ENCODE measurements around the gene SIK2. TPM values are rescaled to one million over a fixed set of nuclear protein-coding genes. Genes with fewer than 3 reads are reported as not detected.

SIK2 gene
- total RNA-seq, 1 donor from 2014 or later, result 8.2 TPM

- TF ChIP-seq, protein P1, sequence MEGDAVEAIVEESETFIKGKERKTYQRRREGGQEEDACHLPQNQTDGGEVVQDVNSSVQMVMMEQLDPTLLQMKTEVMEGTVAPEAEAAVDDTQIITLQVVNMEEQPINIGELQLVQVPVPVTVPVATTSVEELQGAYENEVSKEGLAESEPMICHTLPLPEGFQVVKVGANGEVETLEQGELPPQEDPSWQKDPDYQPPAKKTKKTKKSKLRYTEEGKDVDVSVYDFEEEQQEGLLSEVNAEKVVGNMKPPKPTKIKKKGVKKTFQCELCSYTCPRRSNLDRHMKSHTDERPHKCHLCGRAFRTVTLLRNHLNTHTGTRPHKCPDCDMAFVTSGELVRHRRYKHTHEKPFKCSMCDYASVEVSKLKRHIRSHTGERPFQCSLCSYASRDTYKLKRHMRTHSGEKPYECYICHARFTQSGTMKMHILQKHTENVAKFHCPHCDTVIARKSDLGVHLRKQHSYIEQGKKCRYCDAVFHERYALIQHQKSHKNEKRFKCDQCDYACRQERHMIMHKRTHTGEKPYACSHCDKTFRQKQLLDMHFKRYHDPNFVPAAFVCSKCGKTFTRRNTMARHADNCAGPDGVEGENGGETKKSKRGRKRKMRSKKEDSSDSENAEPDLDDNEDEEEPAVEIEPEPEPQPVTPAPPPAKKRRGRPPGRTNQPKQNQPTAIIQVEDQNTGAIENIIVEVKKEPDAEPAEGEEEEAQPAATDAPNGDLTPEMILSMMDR (IDR thresholded peaks at IDR 0.05), result no peak
- intact Hi-C loops (cut with DNase I), result no loop called here
- H3K4me1 ChIP-seq, result peaks cover 0 to 6% of the 10 kb centered on the region in 2 donors
- no peak for DNase-seq (ENCODE audit: low spot score in 2 of 2)
- no peak overlapping the region for H3K4me3 ChIP-seq
- no peak overlapping the region for H3K27ac ChIP-seq
- H3K27me3 ChIP-seq, result no peaks in the 10 kb centered on the region
- H3K9me3 ChIP-seq, result no peaks in the 10 kb centered on the region
- peaks cover 0 to 27% of the 10 kb centered on the region in 2 donors for H3K36me3 ChIP-seq
Observed at GRCh38 chr11:111559800-111560464, 42.3 kb upstream of the SIK2 start.

GRCh38 chr11:111560800-111561199 is 41.4 kb upstream of the SIK2 start:
- intact Hi-C loops (cut with DNase I), result no loop called here
- TF ChIP-seq, protein P1 (IDR thresholded peaks at IDR 0.05), result no peak
- no peaks in the 10 kb centered on the region for H3K27me3 ChIP-seq
- no peaks in the 10 kb centered on the region for H3K9me3 ChIP-seq
- H3K4me3 ChIP-seq, result no peak overlapping the region
- peaks cover 0 to 6% of the 10 kb centered on the region in 2 donors for H3K4me1 ChIP-seq
- peaks cover 0 to 23% of the 10 kb centered on the region in 2 donors for H3K36me3 ChIP-seq
- no peak overlapping the region for H3K27ac ChIP-seq
- DNase-seq (ENCODE audit: low spot score in 2 of 2), result no peak

DNA sequence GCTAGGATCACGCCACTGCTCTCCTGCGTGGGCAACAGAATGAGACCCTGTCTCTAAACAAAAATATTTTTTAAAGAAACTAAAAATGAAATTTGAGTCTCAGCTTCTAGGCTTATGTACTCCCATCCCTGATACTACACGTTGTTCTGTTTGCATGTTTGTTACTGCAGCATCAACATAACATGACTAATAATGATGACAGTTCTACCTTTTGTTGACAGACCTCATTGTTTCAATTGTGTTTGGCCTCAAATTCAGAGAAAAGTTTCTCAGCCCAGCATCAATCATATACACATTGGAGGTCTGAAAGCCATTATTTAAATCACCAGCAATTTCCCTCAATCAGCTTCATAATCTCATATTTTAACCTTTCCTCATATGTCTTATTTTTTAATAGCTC is 40.9 kb upstream of the SIK2 start:
- H3K36me3 ChIP-seq, result peaks cover 0 to 18% of the 10 kb centered on the region in 2 donors
- no peak for DNase-seq (ENCODE audit: low spot score in 2 of 2)
- no peak overlapping the region for H3K4me3 ChIP-seq
- intact Hi-C loops (cut with DNase I), result no loop called here
- no peak overlapping the region for H3K27ac ChIP-seq
- H3K9me3 ChIP-seq, result no peaks in the 10 kb centered on the region
- peaks cover 0 to 6% of the 10 kb centered on the region in 2 donors for H3K4me1 ChIP-seq
- TF ChIP-seq, protein P1 (IDR thresholded peaks at IDR 0.05), result no peak
- H3K27me3 ChIP-seq, result no peaks in the 10 kb centered on the region

DNA sequence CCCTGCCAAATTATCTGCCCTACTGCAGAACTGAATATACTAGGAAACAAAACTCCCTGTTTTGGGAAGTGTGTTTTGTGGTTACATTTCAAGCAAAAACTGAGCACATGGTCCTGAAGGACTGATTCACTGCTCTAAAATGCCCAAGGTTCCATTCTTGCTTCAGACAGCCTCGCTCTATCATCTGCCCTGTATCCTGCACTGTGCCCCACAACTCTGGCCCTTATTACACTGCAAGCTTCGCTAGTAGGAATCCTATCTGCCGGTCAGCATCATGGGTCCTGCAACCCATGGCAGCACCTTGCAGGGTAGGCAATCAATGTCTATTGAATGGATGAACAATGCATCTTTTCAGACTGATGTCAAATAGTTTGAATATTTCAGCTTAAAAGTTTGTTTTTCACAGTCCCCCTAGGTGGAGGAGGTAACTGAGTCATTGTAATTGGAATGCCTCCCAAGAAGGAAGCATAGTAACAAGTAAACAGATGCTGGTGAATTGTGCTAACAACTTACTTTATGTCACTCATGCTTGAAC is 40.4 kb upstream of the SIK2 start:
- Histone ChIP-seq H3K9me3 (no peaks in the 10 kb centered on the region), H3K27ac (no peak overlapping the region), H3K4me1 (peaks cover 0 to 6% of the 10 kb centered on the region in 2 donors), H3K27me3 (no peaks in the 10 kb centered on the region), H3K36me3 (peaks cover 0 to 15% of the 10 kb centered on the region in 2 donors), H3K4me3 (no peak overlapping the region)
- DNase-seq (ENCODE audit: low spot score in 2 of 2), result no peak
- TF ChIP-seq, protein P1 (IDR thresholded peaks at IDR 0.05), result no peak
- intact Hi-C loops (cut with DNase I), result no loop called here

DNA sequence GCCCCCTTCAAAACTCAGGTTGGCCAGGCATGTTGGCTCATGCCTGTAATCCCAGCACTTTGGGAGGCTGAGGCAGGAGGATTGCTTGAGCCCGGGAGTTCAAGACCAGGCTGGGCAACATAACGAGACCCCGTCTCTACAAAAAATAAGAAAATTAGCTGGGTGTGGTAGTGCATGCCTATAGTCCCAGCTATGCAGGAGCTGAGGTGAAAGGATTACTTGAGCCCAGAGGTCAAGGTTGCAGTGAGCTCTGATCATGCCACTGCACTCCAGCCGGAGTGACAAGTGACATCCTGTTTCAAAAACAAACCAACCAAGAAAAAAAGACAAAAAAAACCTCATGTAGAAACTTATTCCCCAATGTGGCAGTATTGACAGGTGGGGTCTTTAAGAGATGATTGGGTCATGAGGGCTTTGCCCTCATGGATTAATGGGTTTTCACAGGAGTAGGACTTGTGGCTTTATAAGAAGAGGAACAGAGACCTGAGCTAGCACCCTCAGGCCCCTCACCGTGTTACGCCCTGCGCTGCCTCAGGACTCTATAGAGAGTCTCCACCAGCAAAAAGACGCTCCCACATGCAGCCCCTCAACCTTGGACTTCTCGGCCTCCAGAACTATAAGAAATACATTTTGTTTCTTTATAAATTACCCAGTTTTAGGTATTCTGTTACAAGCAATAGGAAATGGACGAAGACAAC is 39.4 kb upstream of the SIK2 start:
- Histone ChIP-seq H3K9me3 (no peaks in the 10 kb centered on the region), H3K4me1 (peaks cover 0 to 3% of the 10 kb centered on the region in 2 donors), H3K27me3 (no peaks in the 10 kb centered on the region), H3K36me3 (peaks cover 0 to 15% of the 10 kb centered on the region in 2 donors), H3K4me3 (no peak overlapping the region), H3K27ac (no peak overlapping the region)
- intact Hi-C loops (cut with DNase I), result no loop called here
- TF ChIP-seq, protein P1 (IDR thresholded peaks at IDR 0.05), result no peak
- no peak for DNase-seq (ENCODE audit: low spot score in 2 of 2)

All from ascending aorta (tissue), 2 donors.